NT2/D1 (cell line): Measurements from ENCODE around the gene WDR19.

Experiments
- DNase-seq: peaks from one replicate; pipeline ENCODE4 v3.0.0-alpha.2; 2011; ENCODE audit warnings: low read depth, low spot score
- H3K27me3 ChIP-seq: 2 replicates; pipeline ENCODE4 v1.6.0; 2011; ENCODE audit warnings: mild to moderate bottlenecking; ENCODE audit not compliant: insufficient read length, insufficient read depth
- H3K36me3 ChIP-seq: 2 replicates; pipeline ENCODE4 v1.6.1; 2011; ENCODE audit warnings: mild to moderate bottlenecking, low read length, mixed read lengths; ENCODE audit not compliant: insufficient read depth, insufficient read length
- H3K4me1 ChIP-seq: 2 replicates; pipeline ENCODE4 v1.5.1; 2011; ENCODE audit not compliant: insufficient read depth, insufficient read length
- H3K4me3 ChIP-seq: 2 replicates; pipeline ENCODE4 v1.5.1; 2011; ENCODE audit warnings: low read depth; ENCODE audit not compliant: insufficient read length
- H3K9ac ChIP-seq: 2 replicates; pipeline ENCODE4 v1.6.0; 2011; ENCODE audit warnings: low read depth; ENCODE audit not compliant: insufficient read length
- H3K9me3 ChIP-seq: 2 replicates; pipeline ENCODE4 v1.5.1; 2011; ENCODE audit warnings: mild to moderate bottlenecking, low read length; ENCODE audit not compliant: insufficient read depth
- SUZ12 ChIP-seq: IDR thresholded peaks from 2 replicates; pipeline ENCODE4 v1.6.1; 2011; ENCODE audit not compliant: insufficient read length, insufficient read depth; ENCODE audit errors: extremely low read depth
- YY1 ChIP-seq: IDR thresholded peaks from 2 replicates; pipeline ENCODE4 v1.6.1; 2011; ENCODE audit not compliant: insufficient read length, insufficient read depth
- ZNF274 ChIP-seq: IDR thresholded peaks from 2 replicates; pipeline ENCODE4 v1.6.1; 2011; ENCODE audit warnings: mild to moderate bottlenecking, low read depth, low read length

WDR19 gene

GRCh38 chr4:39320381-39321115, 138.2 kb downstream of the WDR19 start:
- Histone ChIP-seq H3K36me3 (peaks cover 46% of the 10 kb centered on the region), H3K27me3 (no peaks in the 10 kb centered on the region), H3K4me1 (no peaks in the 10 kb centered on the region), H3K9me3 (no peaks in the 10 kb centered on the region), H3K4me3 (no peak overlapping the region), H3K9ac (no peak overlapping the region)
- no peak for TF ChIP-seq ZNF274
- TF ChIP-seq YY1, result no peak
- no peak for TF ChIP-seq SUZ12
- DNase-seq, result no peak

GRCh38 chr4:39323821-39324220, 141.5 kb downstream of the WDR19 start:
- no peak for DNase-seq
- H3K4me1 ChIP-seq, result no peaks in the 10 kb centered on the region
- H3K9me3 ChIP-seq, result no peaks in the 10 kb centered on the region
- no peak overlapping the region for H3K9ac ChIP-seq
- H3K4me3 ChIP-seq, result no peak overlapping the region
- H3K27me3 ChIP-seq, result no peaks in the 10 kb centered on the region
- peaks cover 45% of the 10 kb centered on the region for H3K36me3 ChIP-seq
- no peak for TF ChIP-seq ZNF274
- no peak for TF ChIP-seq SUZ12
- no peak for TF ChIP-seq YY1

- peaks cover 41% of the 10 kb centered on the region for H3K36me3 ChIP-seq
- TF ChIP-seq SUZ12 (no peak), YY1 (no peak), ZNF274 (no peak)
Measured at GRCh38 chr4:39324446-39324845, 142.1 kb downstream of the WDR19 start.

GRCh38 chr4:39324897-39325613, 142.7 kb downstream of the WDR19 start:
- H3K27me3 ChIP-seq, result no peaks in the 10 kb centered on the region
- H3K4me3 ChIP-seq, result no peak overlapping the region
- DNase-seq, result no peak
- no peaks in the 10 kb centered on the region for H3K9me3 ChIP-seq
- no peak overlapping the region for H3K9ac ChIP-seq
- no peaks in the 10 kb centered on the region for H3K4me1 ChIP-seq
- peaks cover 35% of the 10 kb centered on the region for H3K36me3 ChIP-seq
- TF ChIP-seq SUZ12, result no peak
- TF ChIP-seq YY1, result no peak
- no peak for TF ChIP-seq ZNF274

More at GRCh38 chr4:39324446-39324845, 142.1 kb downstream of the WDR19 start:
- Histone ChIP-seq H3K4me3 (no peak overlapping the region), H3K27me3 (no peaks in the 10 kb centered on the region), H3K4me1 (no peaks in the 10 kb centered on the region), H3K9ac (no peak overlapping the region), H3K9me3 (no peaks in the 10 kb centered on the region)
- no peak for DNase-seq

GRCh38 chr4:39326468-39326977, 144.2 kb downstream of the WDR19 start:
- no peak overlapping the region for H3K4me3 ChIP-seq
- H3K36me3 ChIP-seq, result peaks cover 24% of the 10 kb centered on the region
- TF ChIP-seq SUZ12, result no peak
- TF ChIP-seq YY1, result no peak
- TF ChIP-seq ZNF274, result no peak
- no peaks in the 10 kb centered on the region for H3K27me3 ChIP-seq
- no peaks in the 10 kb centered on the region for H3K4me1 ChIP-seq
- no peaks in the 10 kb centered on the region for H3K9me3 ChIP-seq
- no peak for DNase-seq
- H3K9ac ChIP-seq, result no peak overlapping the region

GRCh38 chr4:39330353-39330752, 148.0 kb downstream of the WDR19 start:
- TF ChIP-seq ZNF274 (no peak), YY1 (no peak), SUZ12 (no peak)
- Histone ChIP-seq H3K4me3 (no peak overlapping the region), H3K36me3 (peaks cover 16% of the 10 kb centered on the region), H3K27me3 (no peaks in the 10 kb centered on the region), H3K9me3 (no peaks in the 10 kb centered on the region), H3K4me1 (no peaks in the 10 kb centered on the region), H3K9ac (no peak overlapping the region)
- DNase-seq, result no peak

- Histone ChIP-seq H3K36me3 (peaks cover 8% of the 10 kb centered on the region), H3K4me3 (no peak overlapping the region), H3K27me3 (no peaks in the 10 kb centered on the region), H3K9me3 (no peaks in the 10 kb centered on the region), H3K4me1 (no peaks in the 10 kb centered on the region), H3K9ac (no peak overlapping the region)
- TF ChIP-seq SUZ12 (no peak), YY1 (no peak), ZNF274 (no peak)
- no peak for DNase-seq
Measured at GRCh38 chr4:39331191-39331590, 148.9 kb downstream of the WDR19 start.
